ENCODE data around the gene PNKP.

Gene PNKP

GRCh38 chr19:49871349-49871985, 4.1 kb upstream of the PNKP start:
- TF ChIP-seq CTCF (IDR thresholded peaks at IDR 0.05; ENCODE audit: low read depth, low read length) = no peak
- H3K27ac ChIP-seq = no peak overlapping the region
- no peak for DNase-seq
- no peaks in the 10 kb centered on the region for H3K9me3 ChIP-seq (ENCODE audit: severe bottlenecking)
- peaks cover 8% of the 10 kb centered on the region for H3K36me3 ChIP-seq
- H3K27me3 ChIP-seq (ENCODE audit: insufficient read depth, low read depth, severe bottlenecking) = no peaks in the 10 kb centered on the region
- H3K4me3 ChIP-seq (ENCODE audit: low read depth, low read length) = no peak overlapping the region

- H3K27ac ChIP-seq = peak overlapping the region; percentile 82
- H3K9me3 ChIP-seq (ENCODE audit: severe bottlenecking) = no peaks in the 10 kb centered on the region
- peaks cover 14% of the 10 kb centered on the region for H3K36me3 ChIP-seq
- peak overlapping the region; percentile 63 for H3K4me3 ChIP-seq (ENCODE audit: low read depth, low read length)
- no peak for TF ChIP-seq CTCF (IDR thresholded peaks at IDR 0.05; ENCODE audit: low read depth, low read length)
- H3K27me3 ChIP-seq (ENCODE audit: insufficient read depth, low read depth, severe bottlenecking) = no peaks in the 10 kb centered on the region
- DNase-seq = no peak
Measured at GRCh38 chr19:49870309-49870901, 3.0 kb upstream of the PNKP start.

GRCh38 chr19:49869484-49870308, 2.3 kb upstream of the PNKP start:
- Histone ChIP-seq H3K4me3 (ENCODE audit: low read depth, low read length) (peak overlapping the region; percentile 63), H3K9me3 (ENCODE audit: severe bottlenecking) (no peaks in the 10 kb centered on the region), H3K36me3 (peaks cover 16% of the 10 kb centered on the region), H3K27me3 (ENCODE audit: insufficient read depth, low read depth, severe bottlenecking) (no peaks in the 10 kb centered on the region), H3K27ac (peak overlapping the region; percentile 82)
- no peak for TF ChIP-seq CTCF (IDR thresholded peaks at IDR 0.05; ENCODE audit: low read depth, low read length)
- peak; percentile 97 for DNase-seq

DNA sequence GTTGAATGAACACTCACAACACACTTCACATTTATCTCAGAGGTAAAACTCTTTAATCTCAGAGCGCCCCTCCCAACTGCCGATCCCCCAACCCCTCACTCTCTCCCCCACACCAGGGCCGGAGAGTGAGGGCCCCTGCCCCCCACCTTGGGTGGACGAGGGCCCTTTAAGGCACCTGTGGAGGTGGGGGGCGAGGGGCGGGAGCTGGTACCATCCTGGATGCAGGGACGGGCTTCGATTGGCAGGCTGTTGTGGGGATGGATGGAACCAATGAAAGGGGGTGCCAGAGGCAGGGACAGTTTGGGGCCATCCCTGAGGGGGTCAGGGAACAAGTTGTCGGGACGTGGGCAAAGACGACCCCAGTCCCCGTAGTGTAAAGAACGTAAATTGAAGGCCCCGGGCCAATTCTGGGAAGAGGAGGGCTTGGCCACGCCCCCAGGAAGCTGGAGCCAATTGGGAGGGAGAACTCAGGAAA, 1.7 kb upstream of the PNKP start:
- Histone ChIP-seq H3K36me3 (peaks cover 18% of the 10 kb centered on the region), H3K27me3 (ENCODE audit: insufficient read depth, low read depth, severe bottlenecking) (no peaks in the 10 kb centered on the region), H3K9me3 (ENCODE audit: severe bottlenecking) (no peaks in the 10 kb centered on the region), H3K27ac (peak overlapping the region; percentile 26), H3K4me3 (ENCODE audit: low read depth, low read length) (peak overlapping the region; percentile 50)
- TF ChIP-seq CTCF (IDR thresholded peaks at IDR 0.05; ENCODE audit: low read depth, low read length) = no peak
- peak; percentile 79 for DNase-seq

GRCh38 chr19:49864890-49865289, 2.5 kb downstream of the PNKP start:
- TF ChIP-seq CTCF (IDR thresholded peaks at IDR 0.05; ENCODE audit: low read depth, low read length) = no peak
- Histone ChIP-seq H3K4me3 (ENCODE audit: low read depth, low read length) (no peak overlapping the region), H3K27ac (no peak overlapping the region), H3K9me3 (ENCODE audit: severe bottlenecking) (no peaks in the 10 kb centered on the region), H3K27me3 (ENCODE audit: insufficient read depth, low read depth, severe bottlenecking) (no peaks in the 10 kb centered on the region), H3K36me3 (peaks cover 55% of the 10 kb centered on the region)
- no peak for DNase-seq

All from WERI-Rb-1 (cell line).